NCI-H2081 (cell line): ENCODE results near the gene MNX1.

ENCODE experiments used
- DNase-seq, 2 experiments: peaks; one replicate each; lab custom pipeline; 2025; lab: John Stamatoyannopoulos, UW

The MNX1 gene

DNA sequence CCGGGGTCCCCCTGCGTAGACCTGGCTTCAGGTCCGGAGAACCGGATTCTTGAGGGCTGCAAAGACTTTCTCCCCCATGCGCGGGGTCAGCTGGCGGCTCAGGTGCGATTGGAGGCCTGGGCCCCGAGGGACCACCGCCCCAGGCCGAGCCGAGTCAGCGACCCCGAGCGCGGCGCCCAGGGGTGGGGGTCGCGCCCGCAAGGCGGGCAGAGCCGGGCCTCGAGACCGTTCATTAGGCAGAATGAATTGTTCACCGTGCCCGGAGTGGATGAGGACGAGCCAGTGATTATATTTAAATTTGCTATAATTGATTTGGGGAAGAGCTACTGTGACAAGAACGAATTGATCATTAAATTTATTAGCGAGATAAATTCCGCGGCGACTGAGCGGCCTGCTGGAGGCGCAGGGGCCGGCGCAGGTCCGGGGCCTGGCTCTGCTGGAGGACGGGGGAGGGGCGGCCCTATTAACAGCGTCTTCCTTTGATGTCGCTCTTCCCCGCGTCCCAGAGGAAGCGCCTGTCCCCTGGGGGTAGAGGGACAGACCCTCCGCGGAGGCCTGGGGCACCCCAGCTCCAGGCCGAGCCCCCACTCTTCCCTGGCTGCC, 7.5 kb downstream of the MNX1 start:
- DNase-seq: no peak

GRCh38 chr7:157001920-157002818, 8.3 kb downstream of the MNX1 start:
- no peak for DNase-seq

DNA sequence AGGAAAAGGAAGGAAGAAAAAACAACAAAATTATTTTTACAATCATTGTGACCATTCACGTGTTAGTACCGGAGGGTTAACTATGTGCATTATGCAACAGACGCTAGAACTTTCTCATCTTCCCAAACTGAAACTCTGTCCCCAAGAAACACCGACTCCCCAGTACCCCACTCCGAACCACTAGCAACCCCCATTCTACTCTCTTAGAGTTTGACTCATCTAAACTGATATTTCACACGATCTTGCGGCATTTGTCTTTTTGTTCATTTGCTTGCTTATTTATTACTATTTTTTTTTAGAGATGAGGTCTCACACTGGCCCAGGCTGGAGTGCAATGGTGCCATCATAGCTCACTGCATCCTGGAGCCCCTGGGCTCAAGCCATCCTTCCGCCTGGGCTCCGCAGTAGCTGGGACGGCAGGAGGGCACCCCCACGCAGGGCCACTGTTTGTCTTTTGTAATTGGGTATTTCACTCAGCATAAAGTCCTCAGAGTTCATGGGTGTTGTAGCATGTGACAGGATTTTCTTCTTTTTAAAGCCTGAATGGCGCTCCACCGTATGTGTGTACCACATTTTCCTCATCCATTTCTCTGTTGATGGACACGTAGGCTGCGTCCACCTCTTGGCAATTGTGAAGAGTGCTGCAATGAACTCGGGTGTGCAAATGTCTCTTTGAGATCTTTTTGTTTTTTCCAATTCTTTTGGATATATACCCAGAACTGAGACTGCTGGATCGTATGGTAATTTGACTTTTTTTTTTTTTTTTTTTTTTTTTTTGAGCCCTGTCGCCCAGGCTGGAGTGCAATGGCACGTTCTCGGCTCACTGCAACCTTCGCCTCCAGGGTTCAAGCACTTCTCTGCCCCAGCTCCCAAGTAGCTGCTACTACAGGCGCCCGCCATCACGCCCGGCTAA, 9.5 kb downstream of the MNX1 start:
- no peak for DNase-seq

- no peak for DNase-seq
These were observed 10.3 kb downstream of the MNX1 start for GRCh38 chr7:156999958-157000726.

- DNase-seq: peak in 1 of 2 experiments; percentile 13
These were observed 11.2 kb downstream of the MNX1 start for GRCh38 chr7:156998988-156999957.

DNA sequence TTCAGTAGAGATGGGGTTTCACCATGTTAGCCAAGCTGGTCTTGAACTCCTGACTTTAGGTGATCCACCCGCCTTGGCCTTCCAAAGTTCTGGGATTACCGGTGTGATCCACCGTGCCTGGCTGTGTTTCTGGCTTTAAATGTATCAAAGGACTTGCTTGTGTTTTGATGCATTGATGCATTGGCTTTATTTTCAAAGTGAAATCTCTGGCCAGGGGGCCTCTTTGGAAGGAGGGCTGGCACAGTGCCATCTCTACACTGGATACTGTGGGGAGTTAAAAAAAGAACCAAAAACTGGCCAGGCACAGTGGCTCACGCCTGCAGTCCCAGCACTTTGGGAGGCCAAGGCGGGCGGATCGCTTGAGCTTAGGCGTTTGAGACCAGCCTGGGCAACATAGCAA, 16.0 kb downstream of the MNX1 start:
- no peak for DNase-seq

DNA sequence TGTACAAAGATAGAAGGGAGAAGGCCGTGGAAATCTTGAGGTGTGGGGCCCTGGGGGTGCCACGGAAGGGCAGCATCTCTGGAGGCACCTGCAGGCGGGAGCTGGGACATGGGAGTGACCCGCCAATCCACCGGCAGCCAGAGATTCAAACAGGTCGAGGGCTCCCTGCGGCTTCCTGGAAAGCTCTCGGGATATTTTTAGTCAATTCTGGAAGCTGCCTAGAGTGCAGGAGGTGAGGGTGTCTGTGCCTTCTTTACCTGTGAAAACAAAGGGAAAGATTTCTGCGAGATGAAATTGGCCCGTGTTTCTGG, 16.6 kb downstream of the MNX1 start:
- DNase-seq: peak in 1 of 2 experiments; percentile 71

GRCh38 chr7:156993021-156993924, 17.2 kb downstream of the MNX1 start:
- DNase-seq: peak; percentile 46 to 80

- DNase-seq: no peak
These were observed 20.5 kb downstream of the MNX1 start for GRCh38 chr7:156989766-156990535.

- DNase-seq: no peak
These were observed 21.9 kb downstream of the MNX1 start for GRCh38 chr7:156988343-156989185.

- no peak for DNase-seq
These were observed 24.1 kb downstream of the MNX1 start for GRCh38 chr7:156986378-156986777.

- no peak for DNase-seq
These were observed 25.1 kb downstream of the MNX1 start for GRCh38 chr7:156985101-156985992.

GRCh38 chr7:156984174-156984891, 26.1 kb downstream of the MNX1 start:
- no peak for DNase-seq

DNA sequence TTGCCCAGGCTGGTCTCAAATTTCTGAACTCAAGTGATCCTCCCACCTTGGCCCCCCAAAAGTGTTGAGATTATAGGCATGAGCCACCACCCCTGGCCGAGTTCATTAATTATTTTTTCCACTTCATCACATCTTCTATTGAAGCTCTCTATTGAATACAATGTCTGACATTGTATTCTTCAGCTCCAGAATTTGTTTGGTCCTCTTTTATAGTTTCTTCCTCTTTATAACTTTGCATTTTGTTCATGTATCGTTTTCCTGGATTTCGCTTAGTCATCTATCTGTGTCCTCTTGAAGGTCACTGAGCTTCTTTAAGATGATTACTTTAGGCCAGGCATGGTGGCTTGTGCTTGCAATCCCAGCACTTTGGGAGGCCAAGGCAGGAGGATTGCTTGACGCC, 30.8 kb downstream of the MNX1 start:
- DNase-seq: no peak

GRCh38 chr7:156979007-156979606, 31.4 kb downstream of the MNX1 start:
- no peak for DNase-seq

- peak in 1 of 2 experiments; percentile 61 for DNase-seq
These were observed 34.8 kb downstream of the MNX1 start for GRCh38 chr7:156975620-156976019.
